HG03521 (cell line): ENCODE data around the gene CARD10.
"Not testable (repeated sequence)": the region's sequence is repeated elsewhere in the genome, so short reads cannot be mapped to it uniquely, and the experiment has no call there.

ENCODE experiments used
- ATAC-seq: cut with Tn5 transposase; IDR thresholded peaks from one replicate; pipeline ENCODE4 v1.9.1; 2021; ENCODE audit warnings: mild to moderate bottlenecking, moderate library complexity; ENCODE audit not compliant: unreplicated experiment

CARD10 gene

GRCh38 chr22:37557321-37558001 lies 38.2 kb upstream of the CARD10 start:
- ATAC-seq, result no peak

- ATAC-seq, result no peak
These were observed 37.5 kb upstream of the CARD10 start for GRCh38 chr22:37556710-37557109.

GRCh38 chr22:37555029-37555428 lies 35.8 kb upstream of the CARD10 start:
- no peak for ATAC-seq

GRCh38 chr22:37553725-37554124 lies 34.5 kb upstream of the CARD10 start:
- no peak for ATAC-seq

GRCh38 chr22:37552524-37553163 lies 33.4 kb upstream of the CARD10 start:
- no peak for ATAC-seq

GRCh38 chr22:37551981-37552380 lies 32.8 kb upstream of the CARD10 start:
- no peak for ATAC-seq

- not testable (repeated sequence) for ATAC-seq
These were observed 31.7 kb upstream of the CARD10 start for GRCh38 chr22:37550921-37551320.

- no peak for ATAC-seq
These were observed 30.5 kb upstream of the CARD10 start for GRCh38 chr22:37549704-37550059.

- no peak for ATAC-seq
These were observed 28.1 kb upstream of the CARD10 start for GRCh38 chr22:37547251-37547741.

GRCh38 chr22:37546437-37547250 lies 27.4 kb upstream of the CARD10 start:
- no peak for ATAC-seq

- no peak for ATAC-seq
These were observed 26.7 kb upstream of the CARD10 start for GRCh38 chr22:37545703-37546436.

GRCh38 chr22:37544955-37545702 lies 25.9 kb upstream of the CARD10 start:
- ATAC-seq, result no peak

- ATAC-seq, result no peak
These were observed 23.7 kb upstream of the CARD10 start for GRCh38 chr22:37542959-37543358.

GRCh38 chr22:37542416-37542815 lies 23.2 kb upstream of the CARD10 start:
- not testable (repeated sequence) for ATAC-seq

GRCh38 chr22:37539790-37540189 lies 20.6 kb upstream of the CARD10 start:
- ATAC-seq, result not testable (repeated sequence)

GRCh38 chr22:37538590-37539357 lies 19.6 kb upstream of the CARD10 start:
- ATAC-seq, result peak; percentile 69

GRCh38 chr22:37535159-37535558 lies 15.9 kb upstream of the CARD10 start:
- no peak for ATAC-seq

- ATAC-seq, result no peak
These were observed 15.2 kb upstream of the CARD10 start for GRCh38 chr22:37534445-37534844.

GRCh38 chr22:37533995-37534394 lies 14.8 kb upstream of the CARD10 start:
- ATAC-seq, result no peak
